ENCODE results near the gene DNAJB4.
"Not testable (repeated sequence)": the region's sequence is repeated elsewhere in the genome, so short reads cannot be mapped to it uniquely, and the experiment has no call there.

Gene DNAJB4

DNA sequence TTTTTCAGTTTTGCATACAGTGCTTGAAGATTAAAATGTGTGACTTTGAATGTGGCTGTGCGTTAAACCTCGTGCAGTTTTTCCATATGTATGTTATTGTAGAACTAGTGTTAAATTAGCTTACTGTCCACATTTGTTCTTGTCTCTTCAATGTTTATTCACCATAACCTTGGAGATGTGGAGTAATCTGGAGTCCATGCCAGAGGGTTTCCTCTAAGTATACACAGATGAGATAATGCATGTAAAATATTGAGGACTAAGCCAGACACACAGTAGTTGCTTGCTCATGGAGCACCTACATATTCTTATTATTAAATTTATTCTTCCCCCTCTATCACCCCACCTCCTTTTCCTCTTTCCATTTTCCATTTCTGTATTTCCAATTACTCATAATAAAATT lies 33.3 kb downstream of the DNAJB4 start:
- peak; percentile 66 for DNase-seq (ENCODE audit: low read depth)

DNA sequence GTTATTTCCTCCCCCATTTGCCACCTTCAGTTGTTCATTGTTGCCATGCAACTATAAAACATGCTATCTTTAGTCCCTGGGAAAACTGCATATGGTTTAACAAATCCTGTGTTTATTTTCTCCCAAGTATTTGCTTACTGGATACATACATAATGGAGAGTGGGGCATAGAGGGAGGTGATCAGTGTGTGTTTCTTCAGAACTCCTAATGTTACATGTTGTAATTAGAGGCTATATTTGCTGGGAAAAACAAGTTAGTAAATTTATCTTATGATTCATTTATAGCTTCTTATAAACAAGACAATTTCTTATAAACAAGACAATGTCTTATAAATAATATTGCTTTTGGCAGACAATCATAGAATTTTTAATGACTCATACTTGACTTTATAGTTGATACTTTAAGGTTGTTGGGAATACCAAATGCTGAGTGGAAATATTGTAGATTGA lies 33.8 kb downstream of the DNAJB4 start:
- peak; percentile 63 for DNase-seq (ENCODE audit: low read depth)

DNA sequence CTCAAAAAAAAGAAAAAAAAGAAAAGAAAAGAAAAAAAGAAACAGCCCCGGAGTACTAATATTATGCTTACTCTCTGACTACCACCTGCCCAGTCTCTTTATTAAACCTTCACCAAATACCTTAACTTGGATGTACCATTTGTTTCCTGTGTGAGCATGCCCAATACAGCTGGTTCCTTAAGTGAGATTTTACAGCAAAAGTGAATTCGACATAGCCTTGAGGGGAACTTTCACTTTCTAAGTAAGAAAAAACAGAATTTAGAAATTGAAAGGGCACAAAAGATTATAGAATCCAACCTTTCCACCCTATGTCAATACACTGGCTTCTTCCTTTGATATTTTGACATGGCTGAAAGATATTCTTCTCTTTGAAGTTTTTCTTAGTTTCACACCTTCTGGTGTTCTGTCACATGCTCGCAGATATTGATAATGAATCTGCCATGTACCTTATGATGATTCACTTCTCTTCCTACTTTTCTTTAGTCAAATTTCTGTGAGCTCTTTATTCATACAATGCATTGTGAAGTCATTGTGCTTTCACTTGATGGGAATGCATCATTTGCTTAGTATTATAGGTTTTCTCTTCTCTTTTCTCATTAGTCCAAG lies 35.8 kb downstream of the DNAJB4 start:
- no peak for DNase-seq (ENCODE audit: low read depth)

DNA sequence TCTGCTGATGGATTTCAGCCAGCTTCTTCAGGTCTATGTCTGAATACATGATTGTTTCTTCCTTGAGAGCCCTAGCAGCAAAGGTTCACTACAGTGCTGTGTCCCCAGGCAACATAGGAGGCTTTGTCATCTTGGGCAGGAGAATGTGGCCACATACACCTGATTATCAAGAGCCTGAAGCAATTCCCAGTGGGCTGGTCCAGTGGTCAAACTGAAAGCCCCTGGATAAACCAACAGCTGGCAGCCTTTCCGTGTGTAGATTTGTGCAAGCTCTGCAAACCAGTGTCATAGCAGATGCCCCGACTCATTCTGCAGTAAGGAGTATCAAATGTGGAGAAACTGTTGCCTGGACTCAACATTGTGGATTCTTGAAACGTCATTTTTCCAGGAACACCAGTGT lies 38.7 kb downstream of the DNAJB4 start:
- no peak for DNase-seq (ENCODE audit: low read depth)

DNA sequence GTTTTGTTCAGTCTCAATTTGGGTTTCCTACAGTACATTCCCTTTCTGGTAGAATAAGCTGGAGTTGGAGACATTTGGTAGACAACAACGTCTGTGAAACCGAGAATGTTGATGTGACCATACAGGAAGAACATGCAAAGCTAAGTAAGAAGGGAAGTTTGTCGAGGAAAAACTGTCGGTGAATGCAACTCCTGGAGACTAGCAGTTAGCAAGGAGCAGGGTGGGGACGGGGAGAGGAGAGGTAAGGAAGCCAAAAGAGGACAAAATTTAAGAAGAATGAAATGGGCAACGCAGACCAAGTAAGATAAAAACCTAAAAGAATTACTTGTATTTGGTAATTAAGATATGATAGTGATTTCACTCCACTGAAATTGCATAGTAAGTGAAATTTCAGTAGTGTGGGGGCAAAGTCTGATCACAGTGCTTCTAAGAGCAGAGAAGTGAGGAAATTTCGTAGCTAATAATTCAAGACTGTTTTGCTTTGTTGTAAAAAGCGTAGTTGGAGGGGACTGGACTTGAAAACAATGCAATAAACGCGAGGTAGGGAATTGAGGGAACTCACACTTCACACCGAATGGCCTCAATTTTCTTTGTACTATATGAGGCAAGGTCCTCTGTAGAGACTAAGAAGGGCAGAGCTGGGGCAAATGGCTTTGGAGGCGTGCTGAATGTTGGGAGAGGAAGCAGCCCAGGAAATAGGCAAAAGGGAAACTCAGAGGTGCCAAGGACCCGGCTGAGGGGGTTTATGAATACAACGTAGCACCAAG lies 40.2 kb downstream of the DNAJB4 start:
- DNase-seq (ENCODE audit: low read depth) = no peak

DNA sequence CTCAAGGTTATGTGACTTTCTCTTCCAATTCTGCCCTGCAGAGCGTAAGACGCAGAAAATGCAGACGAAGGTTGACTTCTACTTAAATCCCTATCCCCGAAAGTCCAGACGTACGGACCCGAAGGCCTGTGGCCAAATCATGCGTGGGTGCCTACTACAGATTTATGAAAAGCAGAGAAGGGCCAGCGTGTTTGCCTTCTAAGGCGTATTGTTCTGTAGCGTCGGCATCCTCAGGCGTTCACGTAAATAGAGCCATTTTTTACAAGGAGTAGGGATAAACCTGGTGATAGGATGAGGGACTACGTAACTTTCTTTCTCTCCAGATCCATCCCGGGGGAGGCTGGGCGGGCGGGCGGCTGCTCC lies 40.8 kb downstream of the DNAJB4 start:
- no peak for DNase-seq (ENCODE audit: low read depth)

DNA sequence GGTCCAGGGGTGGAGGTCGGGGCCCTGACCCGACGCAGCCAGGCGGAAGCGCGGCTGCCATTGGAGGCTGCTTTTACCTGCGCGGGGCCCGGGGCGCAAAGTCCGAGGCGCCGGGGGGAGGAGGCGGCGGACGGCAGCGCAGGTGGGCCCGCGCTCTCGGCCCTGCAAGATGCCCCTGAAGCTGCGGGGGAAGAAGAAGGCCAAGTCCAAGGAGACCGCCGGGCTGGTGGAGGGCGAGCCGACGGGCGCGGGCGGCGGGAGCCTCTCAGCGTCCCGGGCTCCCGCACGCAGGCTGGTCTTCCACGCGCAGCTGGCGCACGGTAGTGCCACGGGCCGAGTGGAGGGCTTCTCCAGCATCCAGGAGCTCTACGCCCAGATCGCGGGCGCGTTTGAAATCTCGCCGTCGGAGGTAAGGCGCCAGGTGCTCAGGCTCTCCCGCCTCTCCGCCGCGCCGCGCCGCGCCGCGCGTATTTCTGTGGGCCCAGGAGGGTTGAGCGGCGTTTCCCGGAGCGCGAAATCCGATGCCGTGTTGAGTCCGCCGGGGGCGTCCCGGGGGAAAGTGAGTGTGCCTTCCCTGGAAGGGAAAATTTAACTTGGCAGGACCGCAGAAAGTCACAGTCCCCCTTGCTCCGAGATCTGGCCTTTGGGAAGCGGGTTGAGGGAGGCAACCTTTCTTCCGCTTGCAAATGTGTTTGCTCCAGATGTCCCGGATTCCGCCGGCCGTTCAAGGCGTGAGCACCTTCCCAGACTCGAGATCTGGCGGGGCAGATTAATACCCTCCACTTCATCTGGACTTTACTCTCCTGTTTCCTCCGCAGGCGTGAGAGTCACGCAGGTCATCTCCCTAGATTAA lies 41.4 kb downstream of the DNAJB4 start, which contains the start of gene GIPC2:
Gene GIPC2, plus strand, starts transcription at position 41 of the 853 bp plus-strand sequence. Its CDS starts 129 bp downstream, at position 170.
- no peak for DNase-seq (ENCODE audit: low read depth)

DNA sequence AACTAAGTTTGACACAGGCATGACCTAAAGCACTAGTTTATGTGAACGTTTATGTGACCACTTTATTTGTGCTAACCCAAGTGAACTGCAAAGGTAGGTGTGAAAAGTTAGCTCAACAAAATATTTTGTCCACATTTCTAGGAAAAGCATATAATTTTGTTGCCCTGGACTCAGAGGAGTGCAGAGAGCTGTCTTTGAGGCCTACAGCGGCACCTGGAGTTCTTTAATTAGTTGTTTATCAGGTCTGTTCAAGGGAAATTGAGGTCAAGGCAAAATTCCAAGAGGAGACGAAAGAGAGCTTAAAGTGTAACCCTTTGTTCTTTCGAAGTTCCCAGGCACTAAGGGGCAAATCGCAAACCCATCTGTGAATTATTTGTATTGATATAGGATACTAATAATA lies 42.4 kb downstream of the DNAJB4 start:
- DNase-seq (ENCODE audit: low read depth) = no peak

DNA sequence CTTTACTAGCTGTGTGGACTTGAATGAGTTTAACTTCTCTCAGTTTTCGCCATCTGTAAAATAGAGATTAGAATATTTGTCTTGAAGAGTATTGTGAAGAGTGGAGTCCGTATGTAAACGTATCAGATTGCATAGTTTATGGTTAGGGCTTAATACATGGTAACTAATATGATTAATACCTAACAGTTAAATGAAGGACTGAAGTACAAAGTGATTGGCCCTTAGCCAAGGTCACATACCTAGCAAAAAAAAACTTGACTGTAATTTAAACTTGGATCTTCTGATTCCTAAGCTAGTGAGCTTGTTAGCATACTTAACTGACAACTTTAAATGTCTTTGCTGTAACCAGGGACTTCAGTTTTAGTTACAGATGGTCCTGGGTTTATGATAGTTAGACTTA lies 42.9 kb downstream of the DNAJB4 start:
- no peak for DNase-seq (ENCODE audit: low read depth)

DNA sequence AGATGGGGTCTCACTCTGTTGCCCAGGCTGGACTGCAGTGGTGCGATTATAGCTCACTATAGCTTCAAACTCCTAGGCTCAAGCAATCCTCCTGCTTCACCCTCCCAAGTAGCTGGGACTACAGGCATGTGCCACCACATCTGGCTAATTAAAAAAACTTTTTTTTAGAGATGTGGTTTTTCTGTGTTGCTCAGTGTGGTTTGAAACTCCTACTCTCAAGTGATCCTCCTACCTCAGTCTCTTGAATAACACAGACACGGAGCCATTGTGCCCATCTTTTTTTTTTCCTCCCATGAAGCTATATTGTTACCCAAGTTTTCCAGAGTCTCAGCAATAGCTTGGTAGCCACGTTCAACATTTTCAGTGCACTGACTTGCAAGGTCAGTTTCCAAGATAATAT lies 43.7 kb downstream of the DNAJB4 start:
- no peak for DNase-seq (ENCODE audit: low read depth)

DNA sequence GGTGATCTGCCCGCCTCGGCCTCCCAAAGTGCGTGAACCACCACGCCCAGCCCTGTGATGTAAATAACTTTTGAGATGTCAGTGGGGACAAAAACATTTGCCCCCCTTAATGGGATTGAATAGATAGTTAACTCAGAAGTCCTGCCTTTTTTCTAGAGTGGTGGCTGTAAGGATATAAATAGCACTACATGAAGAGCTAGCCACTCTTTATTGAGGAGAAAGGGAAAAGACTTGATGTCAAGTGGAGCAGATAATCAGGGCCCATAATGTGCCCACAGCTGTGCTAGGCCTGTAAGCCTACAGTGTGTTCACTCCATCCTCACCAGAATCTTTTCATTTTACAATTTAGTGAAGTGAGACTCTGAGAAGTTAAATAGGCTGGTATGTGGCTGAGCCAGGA lies 44.7 kb downstream of the DNAJB4 start:
- no peak for DNase-seq (ENCODE audit: low read depth)

DNA sequence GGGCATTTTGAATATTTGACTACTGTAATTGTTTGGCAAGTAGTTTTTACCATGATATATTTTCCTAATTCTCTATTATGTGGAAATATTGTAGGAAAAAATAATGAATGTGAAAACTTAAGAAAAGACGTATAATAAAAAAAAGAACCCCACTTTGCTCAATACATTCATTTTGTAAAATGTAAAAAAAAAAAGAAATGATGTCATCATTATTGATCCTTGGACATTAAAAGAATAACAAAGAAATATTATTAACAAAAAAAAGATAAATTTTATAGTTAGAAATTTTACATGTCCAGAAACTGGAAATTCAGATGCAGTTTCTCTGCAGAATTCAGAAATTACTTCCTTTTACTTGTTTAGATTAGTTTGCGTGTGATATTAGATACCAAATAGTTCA lies 46.3 kb downstream of the DNAJB4 start:
- no peak for DNase-seq (ENCODE audit: low read depth)

DNA sequence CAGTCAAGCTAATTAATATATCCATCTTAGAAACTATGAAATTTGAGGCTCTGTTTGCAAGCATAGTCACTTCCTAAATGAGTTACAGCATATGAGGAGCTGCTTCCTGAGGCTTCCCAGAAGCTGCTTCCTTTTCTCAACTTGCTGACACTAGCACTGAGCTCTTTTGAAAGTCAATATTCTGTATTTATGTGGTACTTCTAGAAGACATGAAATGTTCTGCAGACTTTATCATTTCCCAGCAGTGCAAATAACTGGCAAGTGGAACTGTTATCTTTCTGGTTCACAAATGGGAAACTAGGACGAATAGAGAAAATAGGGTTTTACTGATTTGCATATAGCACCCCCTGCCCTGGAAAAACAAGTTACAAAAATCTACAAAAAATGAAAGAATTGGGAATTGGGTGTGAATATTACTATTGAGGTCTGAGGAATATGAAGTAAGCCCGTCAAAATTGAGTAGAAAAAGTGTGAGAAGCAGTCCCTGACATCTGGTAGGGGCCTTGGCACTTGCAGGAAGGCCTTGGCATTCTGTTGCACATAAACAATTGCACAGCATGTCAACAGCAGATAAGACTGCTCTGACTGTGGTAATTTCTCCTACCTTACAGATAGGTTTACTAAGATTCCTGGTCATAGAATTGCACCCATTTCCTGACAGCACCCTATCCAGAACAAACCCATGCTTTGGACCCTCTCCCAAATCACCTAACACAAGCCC lies 48.1 kb downstream of the DNAJB4 start:
- DNase-seq (ENCODE audit: low read depth) = no peak

DNA sequence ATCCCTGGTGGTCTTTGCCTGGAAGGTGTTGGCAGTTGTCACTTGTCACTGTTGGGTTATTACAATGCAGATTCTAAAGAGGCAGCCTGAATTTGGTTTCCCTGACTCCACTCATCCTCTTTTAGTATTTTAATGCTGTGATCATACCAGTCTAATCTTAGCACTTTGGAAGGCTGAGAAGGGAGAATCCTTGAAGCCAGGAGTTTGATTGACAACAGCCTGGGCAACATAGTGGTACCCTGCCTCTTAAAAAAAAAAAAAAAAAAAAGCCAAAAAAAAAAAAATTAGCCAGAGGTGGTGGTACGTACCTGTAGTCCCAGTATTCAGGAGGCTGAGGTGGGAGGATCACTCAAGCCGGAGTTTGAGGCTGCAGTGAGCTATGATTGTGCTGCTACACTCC lies 48.8 kb downstream of the DNAJB4 start:
- no peak for DNase-seq (ENCODE audit: low read depth)

DNA sequence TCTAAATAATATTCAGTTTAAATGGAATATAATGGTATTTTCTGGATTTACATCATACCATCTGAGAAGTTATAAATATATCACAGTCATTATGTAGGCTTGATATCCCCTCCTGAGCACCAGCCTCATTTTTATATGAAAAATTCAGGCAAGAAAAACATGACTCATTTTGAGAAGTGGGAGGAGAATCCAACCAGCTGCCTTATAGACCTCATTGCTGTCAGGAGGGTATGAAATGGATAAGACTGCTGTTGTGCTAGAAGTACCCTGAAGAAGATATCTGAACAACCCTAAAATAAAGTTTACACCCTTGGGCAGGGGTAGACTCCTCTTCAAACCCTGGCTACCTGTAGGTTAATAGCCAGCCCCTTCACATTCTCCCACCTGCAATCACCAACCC lies 49.8 kb downstream of the DNAJB4 start:
- peak; percentile 20 for DNase-seq (ENCODE audit: low read depth)

DNA sequence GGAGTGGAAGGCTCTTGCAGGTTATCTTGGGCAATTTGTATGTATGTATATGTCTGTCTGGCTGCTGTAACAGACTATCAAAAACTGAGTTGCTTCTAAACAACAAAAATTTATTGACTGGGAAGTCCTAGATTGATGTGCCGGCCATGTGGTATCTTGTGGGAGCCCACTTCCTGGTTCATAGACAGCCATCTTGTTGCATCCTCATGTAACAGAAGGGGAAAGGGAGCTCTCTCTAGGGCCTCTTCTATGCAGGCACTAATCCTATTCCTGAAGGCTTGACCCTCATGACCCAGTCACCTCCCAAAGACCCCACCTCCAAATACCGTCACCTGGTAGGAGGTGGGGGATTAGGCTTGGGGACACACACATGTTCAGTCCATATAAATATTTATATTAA lies 50.2 kb downstream of the DNAJB4 start:
- no peak for DNase-seq (ENCODE audit: low read depth)

DNA sequence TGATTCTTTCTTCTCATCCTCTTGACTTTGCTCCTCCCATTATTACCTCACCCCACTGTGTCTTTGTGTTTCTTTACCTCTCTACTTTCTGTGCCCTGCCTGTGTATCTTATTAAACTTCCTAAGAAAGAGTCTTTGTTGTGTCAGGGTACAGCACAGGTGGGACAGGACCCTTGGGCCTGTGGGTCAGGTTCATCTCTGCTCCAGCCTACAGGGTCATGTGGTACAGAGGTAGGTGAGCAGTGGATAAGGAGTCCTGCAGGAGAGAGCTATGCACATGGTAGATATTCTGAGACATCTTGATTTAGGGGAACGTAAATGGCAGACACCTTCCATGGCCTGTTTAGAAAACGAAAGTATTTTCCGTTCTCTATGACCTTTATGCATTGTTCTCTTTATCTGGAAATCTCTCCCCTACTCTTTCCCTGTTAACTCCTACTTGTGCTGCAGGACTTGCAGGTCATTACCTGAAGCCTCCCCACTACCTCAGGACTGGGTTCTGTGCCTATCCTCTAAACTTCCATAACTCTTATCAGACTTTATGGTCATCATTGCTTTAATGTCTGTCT lies 50.9 kb downstream of the DNAJB4 start:
- no peak for DNase-seq (ENCODE audit: low read depth)

DNA sequence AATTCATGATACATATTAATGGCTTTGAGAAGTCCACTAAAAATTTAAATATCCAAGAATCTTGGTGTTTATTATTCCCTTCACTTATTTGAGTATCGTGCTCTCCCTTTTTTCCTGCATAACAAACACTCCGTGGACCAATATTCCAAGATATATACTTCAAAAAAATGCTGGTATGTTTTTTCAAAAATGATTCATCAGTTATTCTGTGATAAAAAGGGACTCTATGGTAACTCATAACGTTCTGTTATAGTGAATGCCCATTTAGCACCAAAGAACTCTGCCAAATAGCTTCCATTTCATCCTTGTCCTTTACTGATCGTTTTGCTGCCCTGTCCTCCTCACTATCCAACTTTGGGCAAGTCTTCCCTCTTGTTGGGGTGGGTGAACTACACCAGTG lies 53.9 kb downstream of the DNAJB4 start:
- DNase-seq (ENCODE audit: low read depth) = no peak

DNA sequence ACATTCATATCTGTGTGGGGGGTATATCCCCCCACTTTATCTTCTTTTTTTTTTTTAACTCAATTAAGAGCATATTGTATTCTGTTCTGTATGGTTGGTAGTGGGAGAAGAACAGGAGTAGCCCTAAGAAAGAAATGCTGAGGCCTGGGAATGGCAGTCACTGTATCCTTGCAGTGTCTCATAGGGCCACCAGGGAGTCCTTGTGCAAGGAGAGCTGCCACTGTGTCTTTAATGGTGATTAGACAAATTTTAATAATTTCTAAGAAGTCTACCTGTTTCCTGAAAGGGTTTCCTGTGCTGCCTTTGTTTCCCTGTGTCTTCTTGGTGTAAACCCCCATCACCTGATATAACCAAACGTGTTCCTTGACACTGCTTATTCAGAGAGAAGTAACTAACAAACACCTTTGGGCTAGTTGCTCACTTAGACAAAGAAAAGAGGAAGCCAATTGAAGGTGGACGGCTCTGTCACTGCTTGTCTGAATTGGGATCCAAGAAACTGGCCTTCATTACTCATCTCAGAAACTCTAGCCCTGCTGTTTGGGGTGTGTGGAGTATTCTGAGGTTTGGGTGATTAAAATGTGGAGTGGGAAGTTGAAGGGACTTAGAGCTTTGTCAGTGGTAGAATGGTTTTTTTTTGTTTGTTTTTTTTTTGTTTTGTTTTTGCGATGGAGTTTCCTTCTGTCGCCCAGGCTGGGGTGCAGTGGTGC lies 56.3 kb downstream of the DNAJB4 start:
- DNase-seq (ENCODE audit: low read depth) = no peak

DNA sequence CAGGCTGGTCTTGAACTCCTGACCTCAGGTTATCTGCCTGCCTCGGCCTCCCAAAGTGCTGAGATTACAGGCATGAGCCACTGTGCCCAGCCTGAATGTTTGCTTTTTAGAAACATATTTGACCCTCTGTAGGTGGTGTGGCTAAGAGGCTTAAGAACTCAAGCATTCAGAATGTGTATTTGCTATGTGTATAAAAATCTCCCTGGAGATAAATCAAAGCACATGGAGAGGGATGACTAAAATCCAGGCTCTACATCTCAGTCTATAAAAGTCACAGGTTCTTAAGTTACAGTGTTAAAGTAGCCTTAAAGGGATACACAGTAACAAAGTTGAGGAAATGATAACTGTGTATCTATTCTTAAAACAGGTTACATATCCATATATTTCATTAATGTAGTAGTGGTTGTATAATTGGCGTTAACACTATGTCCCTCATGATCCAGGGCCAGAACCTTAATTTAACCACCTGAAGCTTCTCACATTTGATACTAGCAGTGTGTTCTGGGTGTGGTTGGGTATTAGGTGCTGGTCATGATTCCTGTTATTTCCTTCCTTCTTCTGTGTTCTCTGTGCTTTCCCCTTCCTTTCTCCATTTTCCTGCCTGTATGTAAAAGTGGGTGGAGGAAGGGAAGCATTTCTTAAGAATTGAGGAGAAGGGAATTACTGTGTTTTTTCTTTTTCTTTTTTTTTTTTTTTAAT lies 57.2 kb downstream of the DNAJB4 start:
- DNase-seq (ENCODE audit: low read depth) = peak; percentile 49

DNA sequence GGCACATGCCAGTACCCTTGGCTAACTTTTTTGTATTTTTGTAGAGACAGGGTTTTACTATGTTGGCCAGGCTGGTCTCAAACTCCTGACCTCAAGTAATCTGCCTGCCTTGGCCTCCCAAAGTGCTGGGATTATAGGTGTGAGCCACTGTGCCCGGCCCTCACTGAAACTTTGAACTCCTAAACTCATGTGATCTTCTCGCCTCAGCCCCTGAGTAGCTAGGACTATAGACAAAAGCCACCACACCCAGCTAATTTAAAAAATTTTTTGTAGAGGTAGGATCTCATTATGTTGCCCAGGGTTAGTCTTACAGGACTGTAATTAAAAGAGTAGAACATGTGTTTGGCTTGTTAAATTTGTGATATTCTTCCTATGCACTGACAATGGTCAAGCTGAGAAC lies 60.1 kb downstream of the DNAJB4 start:
- DNase-seq (ENCODE audit: low read depth) = not testable (repeated sequence)

All from amniotic epithelial cell (primary cell).